HT-29 (cell line): ENCODE data around the gene PDE4A. TPM values are rescaled to one million over a fixed set of nuclear protein-coding genes. Genes with fewer than 3 reads are reported as not detected.
"Not testable (repeated sequence)": the region's sequence is repeated elsewhere in the genome, so short reads cannot be mapped to it uniquely, and the experiment has no call there.

Experiments used
- DNase-seq: peaks from one replicate; pipeline ENCODE4 v3.0.0-alpha.2; 2015; ENCODE audit warnings: low spot score
- total RNA-seq: library from RNA; depleted of rRNA; stranded (reverse); fragments of >200 nt; shearing (Covaris generic); gene quantifications from 2 replicates; pipeline ENCODE4 v1.2.3, GENCODE V29; 2014

Gene PDE4A
- total RNA-seq, 1 experiment from 2014 or later = 0.36 TPM

DNA sequence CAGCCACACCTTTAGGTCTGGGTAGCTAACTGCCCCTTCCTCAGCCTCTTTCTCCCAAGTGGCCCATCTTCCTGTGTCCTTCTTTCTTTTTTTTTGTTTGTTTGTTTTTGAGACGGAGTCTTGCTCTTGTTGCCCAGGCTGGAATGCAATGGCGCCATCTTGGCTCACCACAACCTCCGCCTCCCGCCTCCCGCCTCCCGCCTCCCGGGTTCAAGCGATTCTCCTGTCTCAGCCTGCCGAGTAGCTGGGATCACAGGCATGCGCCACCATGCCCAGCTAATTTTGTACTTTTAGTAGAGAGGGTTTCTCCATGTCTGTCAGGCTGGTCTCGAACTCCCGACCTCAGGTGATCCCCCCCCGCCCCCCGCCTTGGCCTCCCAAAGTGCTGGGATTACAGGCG lies 41.7 kb downstream of the PDE4A start:
- not testable (repeated sequence) for DNase-seq

GRCh38 chr19:10462557-10462956 lies 42.2 kb downstream of the PDE4A start:
- no peak for DNase-seq

DNA sequence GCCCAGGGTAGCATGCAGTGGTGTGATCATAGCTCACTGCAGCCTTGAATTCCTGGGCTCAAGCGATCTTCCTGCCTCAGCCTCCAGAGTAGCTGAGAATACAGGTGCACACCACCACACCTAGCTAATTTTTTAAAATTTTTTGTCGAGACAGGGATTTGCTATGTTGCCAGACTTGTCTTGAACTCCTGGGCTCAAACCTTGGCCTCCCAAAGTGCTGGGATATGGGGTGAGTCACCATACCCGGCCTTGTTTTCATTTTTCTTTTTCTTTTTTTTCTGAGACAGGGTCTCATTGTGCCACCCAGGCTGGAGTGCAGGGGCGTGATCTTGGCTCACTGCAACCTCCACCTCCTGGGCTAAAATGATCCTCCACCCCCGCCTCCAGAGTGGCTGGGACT lies 44.1 kb downstream of the PDE4A start:
- DNase-seq = no peak

DNA sequence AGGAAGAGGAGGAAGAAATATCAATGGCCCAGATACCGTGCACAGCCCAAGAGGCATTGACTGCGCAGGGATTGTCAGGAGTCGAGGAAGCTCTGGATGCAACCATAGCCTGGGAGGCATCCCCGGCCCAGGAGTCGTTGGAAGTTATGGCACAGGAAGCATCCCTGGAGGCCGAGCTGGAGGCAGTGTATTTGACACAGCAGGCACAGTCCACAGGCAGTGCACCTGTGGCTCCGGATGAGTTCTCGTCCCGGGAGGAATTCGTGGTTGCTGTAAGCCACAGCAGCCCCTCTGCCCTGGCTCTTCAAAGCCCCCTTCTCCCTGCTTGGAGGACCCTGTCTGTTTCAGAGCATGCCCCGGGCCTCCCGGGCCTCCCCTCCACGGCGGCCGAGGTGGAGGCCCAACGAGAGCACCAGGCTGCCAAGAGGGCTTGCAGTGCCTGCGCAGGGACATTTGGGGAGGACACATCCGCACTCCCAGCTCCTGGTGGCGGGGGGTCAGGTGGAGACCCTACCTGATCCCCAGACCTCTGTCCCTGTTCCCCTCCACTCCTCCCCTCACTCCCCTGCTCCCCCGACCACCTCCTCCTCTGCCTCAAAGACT lies 46.9 kb downstream of the PDE4A start:
- DNase-seq = no peak

DNA sequence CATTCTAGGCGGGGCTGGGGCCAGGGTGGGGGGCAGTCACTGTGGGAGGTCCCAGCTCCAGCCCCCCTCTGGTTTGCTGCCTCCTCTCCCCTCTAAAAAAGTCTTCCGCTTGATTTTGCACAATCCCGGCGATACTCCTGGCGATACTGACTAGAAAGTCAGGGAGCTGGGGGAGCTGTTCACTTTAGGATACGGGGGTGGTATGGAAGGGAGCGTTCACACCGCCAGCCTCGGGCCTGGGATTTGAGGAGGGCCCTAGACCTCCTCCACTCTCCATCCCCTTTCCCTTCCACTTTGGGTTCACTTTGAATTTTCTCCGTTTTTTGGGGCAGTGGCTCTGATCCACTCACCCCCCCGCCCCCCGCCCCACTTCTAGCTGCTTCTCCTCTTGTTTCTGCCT lies 47.8 kb downstream of the PDE4A start:
- DNase-seq = no peak

DNA sequence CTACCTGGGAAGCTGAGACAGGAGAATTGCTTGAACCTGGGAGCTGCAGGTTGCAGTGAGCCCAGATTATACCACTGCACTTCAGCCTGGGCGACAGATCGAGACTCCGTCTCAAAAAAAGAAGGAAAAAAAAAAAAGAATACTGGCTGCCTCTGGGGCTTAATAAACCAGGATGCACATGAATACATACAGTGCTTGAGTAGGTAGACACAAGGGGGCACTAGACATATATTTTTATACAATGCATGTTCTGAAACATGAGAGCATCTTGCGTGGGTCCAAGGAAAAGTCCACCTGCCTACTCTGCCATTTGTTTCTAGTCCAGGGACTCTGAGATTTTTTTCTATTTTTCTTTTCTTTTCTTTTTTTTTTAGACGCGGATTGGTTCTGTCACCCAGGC lies 51.6 kb downstream of the PDE4A start:
- DNase-seq = peak; percentile 19

GRCh38 chr19:10473192-10473591 lies 52.9 kb downstream of the PDE4A start:
- no peak for DNase-seq

DNA sequence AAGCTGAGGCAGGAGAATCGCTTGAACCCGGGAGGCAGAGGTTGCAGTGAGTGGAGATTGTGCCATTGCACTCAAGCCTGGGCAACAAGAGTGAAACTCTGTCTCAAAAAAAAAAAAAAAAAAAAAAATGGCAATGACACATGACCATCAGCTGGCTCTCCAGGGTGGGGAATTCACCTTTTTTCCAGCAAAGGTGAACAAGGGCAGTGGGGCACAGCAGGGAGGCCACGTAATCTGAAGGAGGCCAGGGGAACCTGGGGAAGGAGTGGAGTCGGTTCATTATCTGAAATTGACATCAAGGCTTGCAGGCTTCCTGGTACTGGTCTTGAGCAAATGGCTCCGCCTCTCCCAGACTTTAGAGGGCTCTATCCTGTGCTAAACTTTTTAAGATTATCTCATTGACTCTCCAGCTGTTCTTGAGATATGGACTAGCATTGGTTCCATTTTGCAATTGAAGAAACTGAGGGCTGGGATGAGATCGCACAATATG lies 54.7 kb downstream of the PDE4A start:
- DNase-seq = no peak

- no peak for DNase-seq
Observed at GRCh38 chr19:10478476-10478875, 58.1 kb downstream of the PDE4A start.

DNA sequence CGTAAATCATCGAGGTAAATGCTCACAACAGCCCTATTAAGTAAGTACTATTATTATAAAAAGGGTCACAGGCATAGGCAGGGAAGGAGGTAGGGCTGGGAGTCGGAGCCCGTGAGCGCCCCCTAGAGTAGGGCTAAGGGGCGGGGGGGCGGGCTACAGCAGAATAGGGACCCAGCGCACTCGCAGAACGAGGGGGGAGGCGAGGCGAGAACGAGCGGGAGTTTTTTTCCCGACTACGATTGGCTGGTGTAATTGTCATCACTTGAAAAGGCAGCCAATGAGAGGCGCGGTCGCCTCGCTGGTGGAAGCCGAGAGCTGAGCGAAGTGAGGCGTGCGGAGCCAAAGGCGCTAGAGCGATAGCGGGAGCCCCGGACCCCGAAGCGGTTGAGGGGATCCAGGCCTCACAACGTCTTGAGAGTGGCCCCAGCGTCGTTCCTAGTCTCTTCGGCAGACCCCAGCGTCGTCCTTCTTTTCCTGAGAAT lies 58.6 kb downstream of the PDE4A start:
- peak; percentile 50 for DNase-seq

DNA sequence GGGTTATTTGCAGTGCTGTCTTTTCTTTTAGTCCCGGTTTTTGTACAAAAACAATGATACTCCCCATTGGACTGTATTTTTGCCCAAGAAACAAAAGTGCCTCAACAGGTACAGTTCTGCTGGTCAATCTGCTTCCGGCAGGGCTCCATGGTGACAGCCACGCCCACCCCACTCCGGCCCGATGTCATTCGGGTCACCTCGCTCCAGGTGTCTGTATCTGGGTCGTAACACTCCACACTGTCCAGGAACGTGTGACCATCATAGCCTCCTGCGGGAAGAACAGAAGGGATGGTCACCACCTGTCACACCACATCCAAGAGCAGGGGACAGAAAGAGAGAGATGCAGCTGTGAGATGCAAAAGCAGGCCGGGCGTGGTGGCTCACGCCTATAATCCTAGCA lies 66.2 kb downstream of the PDE4A start:
- no peak for DNase-seq

DNA sequence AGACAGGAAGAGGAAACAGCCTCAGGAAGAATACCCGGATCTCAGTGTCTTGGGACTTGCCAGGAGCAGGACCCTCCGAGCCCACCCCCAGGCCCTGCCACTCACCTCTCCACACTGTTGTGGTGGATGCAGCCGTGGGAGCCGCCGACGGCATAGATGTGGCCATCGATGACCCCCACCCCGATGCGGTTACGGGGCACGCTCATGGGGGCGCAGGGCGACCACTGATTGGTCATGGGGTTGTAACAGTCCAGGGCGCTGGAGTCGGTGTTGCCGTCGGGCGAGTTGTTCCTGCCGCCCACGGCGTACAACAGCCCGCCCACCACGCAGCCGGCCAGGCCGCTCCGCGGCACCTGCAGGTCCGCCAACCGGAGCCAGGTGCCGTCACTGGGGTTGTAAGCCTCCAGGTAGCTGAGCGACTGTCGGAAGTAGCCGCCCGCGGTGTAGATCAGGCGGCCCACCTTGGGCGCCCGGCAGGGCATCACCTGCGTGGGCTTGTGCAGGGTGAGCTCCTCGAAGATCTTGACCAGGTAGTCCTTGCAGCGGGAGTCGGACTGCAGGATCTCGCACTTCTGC lies 71.2 kb downstream of the PDE4A start:
- DNase-seq = no peak

GRCh38 chr19:10497371-10497770 lies 77.0 kb downstream of the PDE4A start:
- DNase-seq = no peak

DNA sequence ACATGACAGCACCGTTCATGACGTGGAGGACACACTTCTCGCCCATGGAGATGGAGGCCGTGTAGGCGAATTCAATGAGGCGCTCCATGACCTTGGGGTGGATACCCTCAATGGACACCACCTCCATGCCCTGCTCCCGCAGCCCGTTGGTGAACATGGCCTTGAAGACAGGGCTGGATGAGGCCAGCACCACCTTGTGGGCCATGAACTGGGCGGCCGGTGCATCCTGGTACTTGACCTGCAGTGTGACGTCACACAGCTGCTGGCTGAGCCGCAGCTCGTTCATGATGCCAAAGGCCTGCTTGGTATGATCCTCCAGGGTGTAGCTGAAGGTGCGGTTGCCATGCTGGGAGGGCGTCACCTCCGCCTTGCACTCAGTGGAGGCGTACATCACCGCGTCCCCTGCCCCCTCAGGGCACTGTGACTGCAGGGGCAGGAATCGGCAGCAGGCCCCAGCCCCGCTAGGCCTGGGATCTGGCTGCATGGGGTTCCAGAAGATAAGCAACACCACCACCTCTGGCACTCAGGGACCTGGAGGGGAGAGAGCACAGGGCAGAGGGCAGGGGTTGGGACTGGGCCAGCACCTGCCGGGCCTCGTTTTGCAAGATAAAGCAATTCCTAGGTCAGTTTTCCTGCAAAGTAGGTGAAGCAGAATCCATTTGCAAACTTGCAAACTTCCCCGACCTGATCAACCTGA lies 79.4 kb downstream of the PDE4A start:
- DNase-seq = no peak

GRCh38 chr19:10500247-10500592 lies 79.9 kb downstream of the PDE4A start:
- no peak for DNase-seq

DNA sequence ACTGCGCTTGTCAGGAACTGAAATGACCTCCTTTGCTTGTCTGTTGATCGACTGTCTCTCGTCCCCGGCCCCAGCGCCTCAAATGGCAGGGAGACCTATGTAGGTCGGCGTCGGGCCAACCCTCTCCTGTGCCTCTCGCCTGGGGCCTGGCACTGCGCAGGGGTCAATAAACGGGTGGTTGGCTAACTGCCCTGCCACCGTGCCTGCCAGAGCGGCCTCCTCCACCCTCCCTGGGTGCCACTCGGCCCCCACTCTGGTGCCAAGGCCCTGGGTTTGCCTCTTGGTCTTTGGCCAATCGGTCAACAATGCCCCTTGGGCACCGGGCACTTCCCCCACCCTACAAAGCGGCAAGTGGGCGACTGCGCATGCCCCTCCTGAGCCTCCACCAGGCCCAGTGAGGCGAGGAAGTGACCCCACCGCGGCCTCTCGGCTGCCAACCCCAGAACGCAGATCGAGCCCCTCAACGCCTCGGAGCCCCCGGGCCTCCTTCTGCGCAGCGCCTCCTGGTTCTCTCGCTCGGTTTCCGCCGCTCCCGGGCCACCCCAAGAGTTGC lies 81.7 kb downstream of the PDE4A start:
- peak; percentile 54 for DNase-seq

GRCh38 chr19:10502524-10503001 lies 82.2 kb downstream of the PDE4A start:
- peak; percentile 83 for DNase-seq

DNA sequence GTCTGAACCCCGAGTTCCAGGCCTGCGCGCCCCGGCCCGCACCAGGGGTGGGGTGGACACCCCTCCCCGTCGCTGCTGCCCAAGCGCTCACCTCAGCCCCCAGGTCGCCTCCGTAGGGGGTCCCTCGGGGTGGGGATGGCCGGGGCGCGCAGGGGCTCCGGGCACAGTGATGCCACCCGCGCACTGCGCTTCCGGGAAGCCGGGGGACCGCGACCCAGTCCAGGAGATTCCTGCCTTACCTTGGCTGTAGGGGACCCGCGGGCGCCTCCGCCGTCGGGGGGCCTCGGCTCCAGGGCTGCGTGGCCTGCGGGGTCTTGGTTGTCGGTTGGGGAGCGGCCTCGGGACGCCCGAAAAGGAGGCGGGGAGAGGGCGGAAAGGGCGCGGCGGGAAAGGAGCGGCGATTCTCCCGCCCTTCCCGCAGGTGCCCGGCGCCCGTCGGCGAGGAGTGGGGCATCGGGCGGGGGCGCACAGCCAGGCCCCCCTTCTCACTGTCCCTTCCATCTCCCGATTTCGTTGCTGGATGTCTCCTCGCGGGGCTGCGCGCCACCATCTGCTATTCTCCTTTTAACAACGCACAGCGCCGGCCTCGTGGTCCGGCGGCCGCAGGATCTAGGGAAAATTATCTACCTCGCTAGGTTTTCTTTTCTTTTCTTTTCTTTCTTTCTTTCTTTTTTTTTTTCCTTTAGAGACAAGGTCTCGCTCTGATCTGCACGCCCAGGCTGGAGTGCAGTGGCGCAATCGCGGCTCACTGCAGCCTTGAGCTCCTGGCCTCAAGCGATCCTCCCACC lies 82.9 kb downstream of the PDE4A start, which contains the start of gene KEAP1:
KEAP1 (minus strand) TSS at position 355 of the 788 bp plus-strand sequence. CDS start 3,323 bp downstream, outside the sequence.
- peak; percentile 31 for DNase-seq

GRCh38 chr19:10505583-10506229 lies 85.4 kb downstream of the PDE4A start:
- DNase-seq = peak; percentile 69

DNA sequence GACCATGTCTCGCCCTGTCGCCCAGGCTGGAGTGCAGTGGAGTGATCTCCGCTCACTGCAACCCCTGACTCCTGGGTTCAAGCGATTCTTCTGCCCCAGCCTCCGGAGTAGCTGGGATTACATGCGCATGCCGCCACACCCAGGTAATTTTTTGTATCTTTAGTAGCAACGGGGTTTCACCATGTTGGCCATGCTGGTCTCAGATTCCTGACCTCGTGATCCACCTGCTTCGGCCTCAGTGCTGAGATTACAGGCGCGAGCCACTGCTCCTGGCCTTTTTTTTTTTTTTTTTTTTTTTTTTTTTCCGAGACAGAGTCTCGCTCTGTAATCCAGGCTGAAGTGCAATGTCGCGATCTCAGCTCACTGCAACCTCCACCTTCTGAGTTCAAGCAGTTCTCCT lies 87.7 kb downstream of the PDE4A start:
- no peak for DNase-seq

GRCh38 chr19:10508707-10509106 lies 88.4 kb downstream of the PDE4A start:
- DNase-seq = no peak
